Bronchial epithelial cell (primary cell): ENCODE measurements around the gene MUSTN1. TPM values are rescaled to one million over a fixed set of nuclear protein-coding genes. Genes with fewer than 3 reads are reported as not detected.

Source experiments
- DNase-seq: peaks from one replicate; pipeline ENCODE4 v3.0.0-alpha.2; 2010; ENCODE audit warnings: low read depth
- FAIRE-seq: peaks from 2 replicates; lab custom pipeline; 2011; peaks lifted over from hg19 to GRCh38; lab: Jason Lieb, UNC
- H3K27me3 ChIP-seq: 2 replicates; pipeline ENCODE4 v1.5.1; 2011; ENCODE audit warnings: low read length; ENCODE audit not compliant: control insufficient read depth, insufficient read depth
- H3K36me3 ChIP-seq: 2 replicates; pipeline ENCODE4 v1.5.1; 2011; ENCODE audit warnings: low read length; ENCODE audit not compliant: control insufficient read depth, insufficient read depth
- H3K4me3 ChIP-seq: 2 replicates; pipeline ENCODE4 v1.5.1; 2011; ENCODE audit warnings: mild to moderate bottlenecking, low read depth, low read length, control low read depth
- CTCF ChIP-seq: IDR thresholded peaks from 2 replicates; pipeline ENCODE4 v1.5.1; 2011; ENCODE audit warnings: mild to moderate bottlenecking, moderate library complexity, low read length, control low read depth, inconsistent platforms; ENCODE audit not compliant: insufficient read depth, severe bottlenecking
- total RNA-seq: library from RNA; depleted of rRNA; stranded (reverse); fragments of >200 nt; gene quantifications from 2 replicates; pipeline ENCODE4 v1.2.1, GENCODE V29; 2014

Gene MUSTN1
- total RNA-seq, 1 donor from 2014 or later = not detected

- Histone ChIP-seq H3K27me3 (no peaks in the 10 kb centered on the region), H3K36me3 (no peaks in the 10 kb centered on the region), H3K4me3 (no peak overlapping the region)
- FAIRE-seq (no peak), DNase-seq (no peak)
- no peak for TF ChIP-seq CTCF
These were observed 23.9 kb downstream of the MUSTN1 start for GRCh38 chr3:52810923-52811322.

- FAIRE-seq (no peak), DNase-seq (no peak)
- Histone ChIP-seq H3K27me3 (no peaks in the 10 kb centered on the region), H3K36me3 (no peaks in the 10 kb centered on the region), H3K4me3 (no peak overlapping the region)
- TF ChIP-seq CTCF = no peak
These were observed 25.0 kb downstream of the MUSTN1 start for GRCh38 chr3:52809662-52810377.

GRCh38 chr3:52809149-52809548, 25.7 kb downstream of the MUSTN1 start:
- H3K36me3 ChIP-seq = no peaks in the 10 kb centered on the region
- H3K27me3 ChIP-seq = no peaks in the 10 kb centered on the region
- H3K4me3 ChIP-seq = no peak overlapping the region
- TF ChIP-seq CTCF = no peak
- FAIRE-seq (no peak), DNase-seq (no peak)

GRCh38 chr3:52805270-52806039, 29.4 kb downstream of the MUSTN1 start:
- TF ChIP-seq CTCF = no peak
- H3K27me3 ChIP-seq = no peaks in the 10 kb centered on the region
- DNase-seq = no peak
- no peak for FAIRE-seq
- H3K36me3 ChIP-seq = no peaks in the 10 kb centered on the region
- no peak overlapping the region for H3K4me3 ChIP-seq

- TF ChIP-seq CTCF = no peak
- DNase-seq (no peak), FAIRE-seq (no peak)
- Histone ChIP-seq H3K4me3 (no peak overlapping the region), H3K27me3 (no peaks in the 10 kb centered on the region), H3K36me3 (no peaks in the 10 kb centered on the region)
These were observed 33.0 kb downstream of the MUSTN1 start for GRCh38 chr3:52801839-52802238.
